ENCODE data around the gene SHROOM4.
A peak's percentile ranks its signal among the peaks of the same experiment; 100 is the strongest.

The SHROOM4 gene

DNA sequence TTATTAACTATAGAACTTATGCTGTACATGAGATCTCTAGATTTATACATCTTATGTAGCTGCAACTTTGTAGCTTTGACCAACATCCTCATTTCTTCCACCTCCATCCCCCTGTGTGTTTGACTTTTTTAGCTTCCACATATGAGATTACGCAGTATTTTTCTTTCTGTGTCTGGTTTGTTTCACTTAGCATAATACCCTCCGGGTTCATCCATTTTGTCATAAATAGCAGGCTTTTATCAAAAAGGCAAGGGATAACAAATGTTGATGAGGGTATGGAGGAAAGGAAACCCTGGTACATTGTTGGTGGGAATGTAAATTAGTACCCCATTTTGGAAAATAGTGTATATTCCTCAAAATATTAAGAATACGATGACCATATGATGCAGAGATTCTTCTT, 227.0 kb downstream of the SHROOM4 start:
- Histone ChIP-seq H3K27ac (no peak overlapping the region), H3K4me2 (ENCODE audit: low read length) (no peak overlapping the region), H2AFZ (no peak overlapping the region), H3K9ac (no peak overlapping the region), H3K79me2 (no peaks in the 10 kb centered on the region), H3K36me3 (ENCODE audit: control insufficient read depth, insufficient read depth, low read length) (no peaks in the 10 kb centered on the region), H3K4me1 (no peaks in the 10 kb centered on the region), H3K4me3 (ENCODE audit: low read depth, low read length) (no peak overlapping the region), H3K9me3 (ENCODE audit: control insufficient read depth, low read length) (no peaks in the 10 kb centered on the region), H3K27me3 (ENCODE audit: control insufficient read depth, insufficient read depth, low read length) (no peaks in the 10 kb centered on the region)
- TF ChIP-seq, protein P1, sequence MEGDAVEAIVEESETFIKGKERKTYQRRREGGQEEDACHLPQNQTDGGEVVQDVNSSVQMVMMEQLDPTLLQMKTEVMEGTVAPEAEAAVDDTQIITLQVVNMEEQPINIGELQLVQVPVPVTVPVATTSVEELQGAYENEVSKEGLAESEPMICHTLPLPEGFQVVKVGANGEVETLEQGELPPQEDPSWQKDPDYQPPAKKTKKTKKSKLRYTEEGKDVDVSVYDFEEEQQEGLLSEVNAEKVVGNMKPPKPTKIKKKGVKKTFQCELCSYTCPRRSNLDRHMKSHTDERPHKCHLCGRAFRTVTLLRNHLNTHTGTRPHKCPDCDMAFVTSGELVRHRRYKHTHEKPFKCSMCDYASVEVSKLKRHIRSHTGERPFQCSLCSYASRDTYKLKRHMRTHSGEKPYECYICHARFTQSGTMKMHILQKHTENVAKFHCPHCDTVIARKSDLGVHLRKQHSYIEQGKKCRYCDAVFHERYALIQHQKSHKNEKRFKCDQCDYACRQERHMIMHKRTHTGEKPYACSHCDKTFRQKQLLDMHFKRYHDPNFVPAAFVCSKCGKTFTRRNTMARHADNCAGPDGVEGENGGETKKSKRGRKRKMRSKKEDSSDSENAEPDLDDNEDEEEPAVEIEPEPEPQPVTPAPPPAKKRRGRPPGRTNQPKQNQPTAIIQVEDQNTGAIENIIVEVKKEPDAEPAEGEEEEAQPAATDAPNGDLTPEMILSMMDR (IDR thresholded peaks at IDR 0.05): no peak

DNA sequence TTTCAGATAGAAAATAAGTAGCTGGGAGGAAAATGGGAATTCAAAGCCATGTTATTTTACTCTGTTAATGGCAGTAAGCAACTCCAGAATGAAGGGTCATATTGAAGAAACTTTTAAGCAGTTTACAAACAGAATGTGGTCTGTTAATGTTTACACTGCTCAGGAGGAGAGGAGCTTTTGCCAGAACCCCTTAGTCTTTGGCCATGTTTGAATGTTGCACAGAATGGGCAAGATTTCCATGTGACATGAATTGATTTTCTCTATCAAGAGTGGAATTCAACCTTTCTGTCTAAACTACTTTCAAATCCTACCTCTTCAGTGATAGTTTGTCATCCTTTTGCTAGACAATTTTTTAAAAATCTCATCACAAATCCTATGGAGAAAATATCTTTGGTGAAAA, 227.6 kb downstream of the SHROOM4 start:
- no peaks in the 10 kb centered on the region for H3K27me3 ChIP-seq (ENCODE audit: control insufficient read depth, insufficient read depth, low read length)
- no peak overlapping the region for H3K9ac ChIP-seq
- no peak overlapping the region for H3K4me2 ChIP-seq (ENCODE audit: low read length)
- H3K4me3 ChIP-seq (ENCODE audit: low read depth, low read length): no peak overlapping the region
- H3K36me3 ChIP-seq (ENCODE audit: control insufficient read depth, insufficient read depth, low read length): no peaks in the 10 kb centered on the region
- no peak overlapping the region for H3K27ac ChIP-seq
- no peak overlapping the region for H2AFZ ChIP-seq
- no peaks in the 10 kb centered on the region for H3K4me1 ChIP-seq
- H3K79me2 ChIP-seq: no peaks in the 10 kb centered on the region
- TF ChIP-seq, protein P1 (IDR thresholded peaks at IDR 0.05): no peak
- H3K9me3 ChIP-seq (ENCODE audit: control insufficient read depth, low read length): no peaks in the 10 kb centered on the region

DNA sequence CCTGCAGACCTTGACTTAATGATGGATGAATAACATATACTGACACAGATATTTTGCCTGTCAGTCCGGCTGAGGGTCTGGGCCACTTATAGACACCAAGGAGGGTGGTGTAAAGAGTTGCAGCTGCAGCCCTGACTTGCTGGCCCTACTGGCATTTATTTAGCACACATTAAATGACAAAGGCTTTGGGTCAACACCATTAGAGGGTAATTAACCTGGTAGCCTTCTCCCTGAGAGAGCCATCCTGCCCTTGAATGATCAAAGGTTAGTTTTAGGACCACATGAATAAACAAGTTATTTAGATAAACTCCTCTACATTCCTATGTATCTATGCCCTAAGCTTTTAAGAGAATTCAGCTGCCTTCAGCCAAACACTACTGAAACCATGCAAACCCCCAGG, 232.6 kb downstream of the SHROOM4 start:
- no peak overlapping the region for H2AFZ ChIP-seq
- H3K79me2 ChIP-seq: no peaks in the 10 kb centered on the region
- H3K27ac ChIP-seq: no peak overlapping the region
- TF ChIP-seq, protein P1 (IDR thresholded peaks at IDR 0.05): no peak
- H3K36me3 ChIP-seq (ENCODE audit: control insufficient read depth, insufficient read depth, low read length): no peaks in the 10 kb centered on the region
- no peak overlapping the region for H3K9ac ChIP-seq
- H3K4me3 ChIP-seq (ENCODE audit: low read depth, low read length): no peak overlapping the region
- no peaks in the 10 kb centered on the region for H3K9me3 ChIP-seq (ENCODE audit: control insufficient read depth, low read length)
- no peaks in the 10 kb centered on the region for H3K27me3 ChIP-seq (ENCODE audit: control insufficient read depth, insufficient read depth, low read length)
- no peak overlapping the region for H3K4me2 ChIP-seq (ENCODE audit: low read length)
- no peaks in the 10 kb centered on the region for H3K4me1 ChIP-seq

DNA sequence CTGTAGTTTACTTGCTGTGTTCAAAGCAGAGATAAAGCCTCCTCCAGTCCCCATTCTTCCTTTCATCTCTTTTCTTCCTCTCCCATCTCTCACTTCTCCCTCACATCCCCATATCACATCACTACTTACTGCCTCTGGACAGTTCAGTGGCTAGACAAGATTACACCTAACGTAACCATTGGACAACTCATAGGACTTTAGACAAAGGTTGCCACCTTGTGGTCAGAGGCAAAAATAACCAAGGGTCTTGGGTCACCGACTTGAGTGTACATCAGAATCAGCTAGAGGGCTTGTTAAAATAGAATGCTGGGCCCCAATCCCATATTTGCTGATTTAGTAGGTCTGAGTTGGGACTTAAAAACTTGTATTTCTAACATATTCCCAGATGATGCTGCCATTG, 234.0 kb downstream of the SHROOM4 start:
- no peak overlapping the region for H2AFZ ChIP-seq
- no peaks in the 10 kb centered on the region for H3K4me1 ChIP-seq
- no peak overlapping the region for H3K9ac ChIP-seq
- H3K4me3 ChIP-seq (ENCODE audit: low read depth, low read length): no peak overlapping the region
- TF ChIP-seq, protein P1 (IDR thresholded peaks at IDR 0.05): peak; percentile 43
- no peaks in the 10 kb centered on the region for H3K27me3 ChIP-seq (ENCODE audit: control insufficient read depth, insufficient read depth, low read length)
- no peaks in the 10 kb centered on the region for H3K79me2 ChIP-seq
- H3K4me2 ChIP-seq (ENCODE audit: low read length): no peak overlapping the region
- no peaks in the 10 kb centered on the region for H3K36me3 ChIP-seq (ENCODE audit: control insufficient read depth, insufficient read depth, low read length)
- H3K9me3 ChIP-seq (ENCODE audit: control insufficient read depth, low read length): no peaks in the 10 kb centered on the region
- H3K27ac ChIP-seq: no peak overlapping the region

DNA sequence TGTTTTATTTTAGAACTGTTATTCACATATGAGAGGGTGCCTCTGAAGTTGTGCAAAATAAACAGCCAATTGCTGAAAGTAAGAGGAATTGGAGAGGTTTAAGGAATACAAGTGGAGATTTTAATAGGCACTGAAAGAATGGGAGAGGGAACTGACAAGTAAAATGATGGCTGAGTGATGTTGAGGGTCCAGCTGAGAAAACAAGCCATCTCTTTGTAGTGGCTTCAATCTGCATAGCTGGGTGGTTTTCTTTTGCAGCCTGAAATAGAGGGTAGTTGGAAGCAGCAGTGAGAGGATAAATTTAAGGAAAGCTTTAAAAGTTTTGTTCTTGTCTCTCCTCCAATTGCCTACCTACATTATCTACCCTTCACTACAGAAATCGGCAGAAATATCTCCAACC, 236.7 kb downstream of the SHROOM4 start:
- no peaks in the 10 kb centered on the region for H3K36me3 ChIP-seq (ENCODE audit: control insufficient read depth, insufficient read depth, low read length)
- H3K79me2 ChIP-seq: no peaks in the 10 kb centered on the region
- no peak overlapping the region for H3K4me2 ChIP-seq (ENCODE audit: low read length)
- no peaks in the 10 kb centered on the region for H3K9me3 ChIP-seq (ENCODE audit: control insufficient read depth, low read length)
- no peak overlapping the region for H3K27ac ChIP-seq
- H3K9ac ChIP-seq: no peak overlapping the region
- TF ChIP-seq, protein P1 (IDR thresholded peaks at IDR 0.05): no peak
- no peak overlapping the region for H3K4me3 ChIP-seq (ENCODE audit: low read depth, low read length)
- H3K4me1 ChIP-seq: no peaks in the 10 kb centered on the region
- no peak overlapping the region for H2AFZ ChIP-seq
- H3K27me3 ChIP-seq (ENCODE audit: control insufficient read depth, insufficient read depth, low read length): no peaks in the 10 kb centered on the region
